Cerebellar nuclear complex (tissue), 1 donor: ENCODE measurements around the gene CELSR2.
"Not testable (repeated sequence)": the region's sequence is repeated elsewhere in the genome, so short reads cannot be mapped to it uniquely, and the experiment has no call there.

Experiments
- DNase-seq, 2 experiments: peaks; one replicate each; lab custom pipeline; 2025; lab: John Stamatoyannopoulos, UW

The CELSR2 gene

GRCh38 chr1:109301874-109302273, 52.5 kb downstream of the CELSR2 start:
- DNase-seq: no peak

GRCh38 chr1:109304226-109304920, 55.0 kb downstream of the CELSR2 start:
- DNase-seq: no peak

GRCh38 chr1:109305991-109306390, 56.7 kb downstream of the CELSR2 start:
- not testable (repeated sequence) for DNase-seq

GRCh38 chr1:109306832-109307273, 57.5 kb downstream of the CELSR2 start, which contains the start of gene MYBPHL:
Gene MYBPHL, minus strand, starts transcription at chr1:109307011. Its CDS starts 20 bp downstream, at chr1:109306991.
- no peak for DNase-seq

GRCh38 chr1:109307274-109308021, 58.1 kb downstream of the CELSR2 start:
- DNase-seq: no peak

GRCh38 chr1:109309347-109309746, 60.0 kb downstream of the CELSR2 start:
- DNase-seq: no peak

GRCh38 chr1:109312246-109312645, 62.9 kb downstream of the CELSR2 start:
- no peak for DNase-seq

GRCh38 chr1:109312978-109313775, 63.8 kb downstream of the CELSR2 start:
- DNase-seq: no peak

GRCh38 chr1:109314795-109315194, 65.5 kb downstream of the CELSR2 start:
- no peak for DNase-seq

- no peak for DNase-seq
These were observed 65.9 kb downstream of the CELSR2 start for GRCh38 chr1:109315288-109315687.

- DNase-seq: no peak
These were observed 67.2 kb downstream of the CELSR2 start for GRCh38 chr1:109316506-109316905.

- DNase-seq: no peak
These were observed 69.8 kb downstream of the CELSR2 start for GRCh38 chr1:109319114-109319513.

GRCh38 chr1:109322974-109323373, 73.6 kb downstream of the CELSR2 start:
- no peak for DNase-seq
